Stimulated activated CD4-positive, alpha-beta T cell treated with anti-CD3 and anti-CD28 coated beads, Interleukin-15, amount 100 ng/mL, for 48 hours (primary cell): ENCODE measurements around the gene GTPBP1.

Experiments used
- DNase-seq, 2 donors: peaks; one replicate each; pipeline ENCODE4 v3.0.0-alpha.2; 2020; ENCODE audit warnings: low read depth in 2 of 2

The GTPBP1 gene

GRCh38 chr22:38756711-38757463, 51.1 kb downstream of the GTPBP1 start:
- DNase-seq: no peak

GRCh38 chr22:38757464-38757757, 51.7 kb downstream of the GTPBP1 start:
- DNase-seq: no peak

DNA sequence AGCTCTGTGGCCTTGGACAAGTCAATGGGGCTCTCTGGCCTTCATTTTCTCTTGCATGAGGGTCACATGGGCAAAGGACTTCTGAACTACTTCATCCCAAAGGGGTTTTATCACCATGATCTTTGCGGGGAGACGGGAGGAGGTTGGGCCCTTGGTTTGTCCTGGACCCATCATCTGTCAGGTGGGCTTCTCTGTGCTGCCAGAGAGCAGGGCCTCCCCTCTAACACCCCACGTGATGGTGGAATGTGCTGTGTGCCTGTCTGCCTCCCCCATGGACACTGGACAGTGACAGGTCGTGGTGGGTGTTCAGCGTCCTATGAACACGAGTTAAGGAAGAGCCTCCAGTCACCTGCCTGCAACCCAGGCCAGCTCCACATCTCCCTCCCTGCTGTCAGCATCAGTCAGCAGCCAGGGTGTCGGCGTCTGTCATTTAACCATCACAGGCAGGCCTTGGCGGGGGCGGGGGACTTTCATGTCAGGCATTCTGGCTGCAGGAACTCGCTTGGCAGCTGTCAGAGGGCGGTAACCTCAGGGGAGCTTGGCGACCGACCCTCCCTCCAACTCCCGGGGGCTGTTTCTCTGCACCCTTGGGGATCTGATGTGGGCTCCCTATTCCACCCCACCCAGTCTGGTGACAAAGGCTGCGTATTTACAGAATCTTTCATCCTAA, 52.7 kb downstream of the GTPBP1 start:
- peak in 1 of 2 donors; percentile 74 for DNase-seq

DNA sequence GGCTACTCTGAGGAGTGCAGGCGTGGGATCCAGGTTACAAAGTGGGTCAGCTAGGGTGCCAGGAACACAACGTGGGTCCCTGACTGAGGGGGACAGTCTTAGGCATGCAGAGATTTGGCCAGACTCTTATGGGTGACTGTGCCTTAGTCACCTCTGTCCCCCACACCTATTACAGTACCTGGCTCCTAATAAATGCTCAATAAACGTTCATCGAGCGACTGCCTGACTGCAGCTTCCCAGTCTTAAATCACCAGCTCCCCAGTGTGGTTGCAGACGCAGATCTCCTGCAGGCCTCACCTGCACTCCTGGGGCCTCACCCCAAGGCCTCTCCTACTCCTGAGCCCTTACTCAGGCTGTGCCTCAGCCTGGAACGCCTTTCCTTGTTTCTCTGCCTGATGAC, 53.3 kb downstream of the GTPBP1 start:
- no peak for DNase-seq

DNA sequence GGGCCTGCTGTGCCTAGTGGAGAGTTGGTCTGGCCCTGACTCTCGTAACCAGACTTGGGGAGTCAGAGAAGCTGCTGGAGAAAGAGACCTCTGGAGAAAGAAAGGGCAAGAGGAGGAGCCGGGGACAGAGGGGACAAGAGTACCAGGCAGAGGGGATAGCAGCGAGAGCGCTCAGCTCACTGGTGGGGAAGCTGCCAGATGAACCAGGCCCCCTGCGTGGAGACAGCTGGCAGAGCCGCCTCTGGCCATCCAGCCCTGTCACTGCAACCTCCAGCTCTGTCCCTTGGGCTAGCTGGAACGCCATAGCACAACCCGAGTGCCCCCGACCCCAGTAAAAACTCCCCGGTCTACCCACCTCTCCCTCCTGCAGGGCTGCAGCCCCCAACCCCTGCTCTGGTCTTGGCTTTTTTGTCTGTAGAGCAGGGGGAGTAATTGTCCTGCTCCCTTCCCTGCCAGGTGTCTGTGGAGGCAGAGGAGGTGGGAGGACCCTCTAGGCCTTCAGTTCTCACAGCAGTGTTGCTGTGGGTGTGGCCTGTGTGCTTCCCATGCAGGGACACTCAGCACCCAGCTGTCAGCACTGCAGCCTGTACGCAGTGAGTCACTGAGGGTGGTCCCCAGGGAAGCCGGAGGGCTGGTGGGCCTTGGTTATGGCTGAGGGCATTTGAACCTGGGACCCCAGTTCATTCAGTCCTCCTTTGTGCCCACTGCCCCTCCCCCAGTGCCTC, 54.9 kb downstream of the GTPBP1 start:
- DNase-seq: no peak

- no peak for DNase-seq
Measured at GRCh38 chr22:38761202-38762162, 55.7 kb downstream of the GTPBP1 start.

GRCh38 chr22:38762551-38762983, 56.8 kb downstream of the GTPBP1 start:
- no peak for DNase-seq

GRCh38 chr22:38766076-38766777, 60.5 kb downstream of the GTPBP1 start:
- DNase-seq: no peak

DNA sequence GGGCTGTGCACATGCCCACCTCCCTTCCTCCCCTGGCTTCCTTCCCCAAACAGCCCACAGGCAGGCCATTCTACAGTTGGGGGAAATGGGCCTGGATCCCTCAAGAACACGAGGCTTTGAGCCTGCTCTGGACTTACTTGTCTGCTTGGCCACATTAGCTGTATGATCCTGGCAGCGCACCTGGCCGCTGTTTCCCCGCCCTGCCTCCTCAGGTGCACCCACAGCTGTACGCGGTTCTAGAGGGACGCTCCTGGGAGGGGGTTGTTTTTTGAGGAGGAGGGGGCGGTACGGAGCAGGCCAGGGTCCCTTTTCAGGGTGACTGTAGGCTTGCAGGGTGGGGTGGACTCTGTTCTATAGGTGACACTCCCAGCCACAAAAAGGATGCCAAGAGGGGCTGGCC, 61.6 kb downstream of the GTPBP1 start:
- no peak for DNase-seq

DNA sequence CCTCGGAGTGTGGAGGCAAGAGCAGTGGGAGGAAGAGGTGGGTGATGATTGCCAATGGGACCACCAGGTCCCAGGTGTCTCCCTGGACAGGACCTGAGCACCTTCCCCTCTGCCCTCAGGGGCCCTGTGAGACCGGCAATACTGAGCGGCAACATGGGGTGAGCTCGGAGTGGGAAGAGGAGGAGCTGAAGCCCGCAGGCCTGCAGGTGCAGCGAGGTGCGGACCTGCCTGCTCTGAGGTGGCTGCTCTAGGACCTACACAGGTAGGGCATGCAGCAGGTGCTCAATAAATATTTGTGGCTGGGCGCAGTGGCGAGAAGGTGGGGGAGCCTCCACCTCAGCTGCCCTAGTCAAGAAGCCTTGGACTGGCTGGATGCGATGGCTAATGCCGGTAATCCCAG, 62.3 kb downstream of the GTPBP1 start:
- DNase-seq: no peak

DNA sequence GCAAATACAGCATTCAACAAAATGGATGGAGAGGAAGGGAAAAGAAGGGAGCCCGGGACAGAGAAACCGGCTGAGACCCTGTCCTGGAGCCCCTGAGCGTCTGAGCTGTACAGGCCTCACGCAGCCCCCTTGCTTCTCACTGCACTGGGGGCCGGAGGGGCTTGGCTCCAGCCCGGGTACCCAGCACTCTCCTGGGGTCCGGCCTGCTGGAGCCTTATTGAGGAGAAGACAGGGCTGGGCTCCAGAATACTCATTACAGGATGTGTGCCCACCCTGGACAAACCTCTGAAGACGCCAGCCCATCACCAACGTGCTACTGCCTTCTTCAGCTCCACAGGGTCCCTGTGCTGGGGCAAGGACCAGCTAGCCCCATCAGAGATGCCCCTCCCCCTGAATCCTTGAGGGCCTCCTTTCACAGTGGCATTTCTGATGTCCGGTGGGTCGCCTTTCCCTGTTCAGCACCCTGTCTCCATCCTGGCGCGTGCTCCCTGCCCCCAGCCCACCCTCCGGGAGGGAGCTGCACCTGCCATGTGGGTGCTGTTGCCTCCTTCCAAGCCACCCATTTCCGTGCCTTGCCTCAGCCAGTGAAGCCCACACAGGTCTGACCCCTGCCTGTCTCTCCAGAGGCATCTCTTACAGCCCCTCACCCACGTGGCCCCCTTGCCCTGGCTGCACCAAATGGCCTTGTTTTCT, 64.7 kb downstream of the GTPBP1 start:
- DNase-seq: no peak

DNA sequence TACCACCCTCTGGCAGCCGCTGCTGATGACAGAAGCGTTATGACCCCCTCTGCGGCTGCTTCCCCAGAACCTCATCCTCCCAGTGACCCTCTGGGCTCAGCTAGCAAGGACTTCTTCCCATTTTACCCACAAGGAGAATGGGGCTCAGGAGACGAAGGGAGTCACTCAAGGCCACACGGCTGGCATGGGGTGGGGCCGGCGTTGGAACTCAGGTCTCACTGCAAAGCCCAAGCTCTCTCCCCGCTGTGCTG, 66.8 kb downstream of the GTPBP1 start:
- DNase-seq: no peak

DNA sequence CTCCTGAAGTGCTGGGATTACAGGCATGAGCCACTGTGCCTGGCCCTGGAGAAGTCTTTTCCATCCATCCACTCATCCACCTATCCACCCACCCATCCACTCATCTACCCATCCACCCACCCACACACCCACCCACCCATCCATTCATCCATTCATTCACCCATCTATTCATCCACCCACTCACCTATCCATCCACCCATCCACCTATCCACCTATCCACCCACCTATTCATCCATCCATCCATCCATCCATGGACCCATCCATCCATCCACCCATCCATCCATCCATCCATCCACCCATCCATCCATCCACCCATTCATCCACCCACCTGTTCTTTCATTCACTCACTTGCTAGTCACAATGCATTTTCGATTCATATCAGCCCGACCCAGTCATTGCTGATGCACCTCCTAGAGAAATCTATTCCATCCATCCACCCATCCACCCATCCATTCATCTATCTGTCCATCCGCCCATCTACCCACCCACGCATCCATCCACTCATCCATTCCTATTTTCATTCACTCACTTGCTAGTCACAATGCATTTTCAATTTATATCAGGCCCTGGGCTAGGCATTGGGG, 67.7 kb downstream of the GTPBP1 start:
- no peak for DNase-seq

- DNase-seq: no peak
Measured at GRCh38 chr22:38774496-38775166, 68.9 kb downstream of the GTPBP1 start.

DNA sequence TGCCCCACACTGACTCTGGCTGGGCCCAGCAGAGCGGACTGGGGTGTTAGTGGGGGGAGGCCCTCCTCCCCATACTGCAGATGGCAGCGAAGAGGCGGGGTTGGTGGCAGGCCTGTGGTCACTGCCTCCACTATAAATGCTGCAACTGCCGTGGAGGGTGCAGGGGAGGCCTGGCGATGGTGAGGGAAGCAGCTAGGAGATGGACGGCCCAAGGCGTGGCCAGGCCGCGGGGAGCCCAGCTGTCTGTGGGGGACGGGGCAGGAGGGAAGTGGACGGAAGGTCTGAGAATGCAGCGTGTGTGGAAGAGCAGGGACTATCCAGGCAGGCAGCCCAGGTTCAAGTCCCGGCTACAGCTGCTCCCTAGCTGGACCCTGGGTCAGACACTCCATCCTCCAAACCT, 69.9 kb downstream of the GTPBP1 start:
- DNase-seq: no peak

DNA sequence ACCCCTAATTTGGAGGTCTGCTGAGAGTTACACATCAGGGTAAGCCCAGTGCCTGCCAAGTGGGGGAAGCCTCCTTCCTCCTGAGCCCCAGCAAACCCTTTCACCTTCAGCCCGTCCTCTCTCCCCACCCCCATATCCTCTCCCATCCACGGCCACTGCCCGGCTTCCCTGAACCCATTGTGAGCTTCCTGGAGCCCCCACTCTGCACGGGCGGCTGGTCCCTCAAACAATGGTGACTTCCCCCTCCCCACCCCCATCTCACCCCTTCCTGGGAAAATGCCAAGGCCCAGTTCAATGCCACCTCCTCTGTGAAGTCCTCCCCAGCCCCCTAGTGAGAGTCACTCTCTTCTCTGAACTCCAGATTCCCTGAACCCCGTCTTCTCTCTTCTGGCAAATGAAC, 70.3 kb downstream of the GTPBP1 start:
- DNase-seq: no peak

DNA sequence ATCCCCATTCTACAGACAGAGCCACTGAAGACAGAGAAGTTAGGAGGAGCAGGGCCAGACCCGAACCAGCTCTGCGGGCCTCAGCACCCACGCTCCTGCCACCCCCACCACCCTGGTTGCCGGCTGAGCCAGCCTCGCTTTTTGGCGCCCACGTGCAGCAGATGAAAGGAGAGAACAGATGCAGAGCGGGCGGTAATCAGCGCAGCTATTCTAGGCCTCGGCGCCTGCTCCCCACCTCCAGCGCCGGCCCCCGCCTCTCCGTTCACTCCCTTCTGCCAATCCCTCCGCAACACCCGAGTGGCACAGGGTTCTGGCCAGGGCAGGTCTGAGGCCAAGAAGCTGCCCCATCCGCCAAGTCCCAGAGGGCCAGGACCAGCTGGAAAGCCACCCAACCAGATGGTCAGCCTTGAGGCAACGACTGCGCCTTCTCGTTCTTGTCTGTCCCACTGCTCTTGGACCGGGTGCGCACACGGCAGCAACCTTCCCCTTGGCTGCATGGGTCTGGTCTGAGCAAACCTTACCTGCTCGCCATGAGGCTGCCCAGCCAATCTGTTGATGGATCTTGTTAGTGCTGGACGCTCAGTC, 71.4 kb downstream of the GTPBP1 start:
- no peak for DNase-seq

- DNase-seq: no peak
Measured at GRCh38 chr22:38781033-38781432, 75.3 kb downstream of the GTPBP1 start.

- no peak for DNase-seq
Measured at GRCh38 chr22:38782402-38783094, 76.8 kb downstream of the GTPBP1 start.
